Central memory CD4-positive, alpha-beta T cell (primary cell): ENCODE measurements around the gene NEU2.
A peak's percentile ranks its signal among the peaks of the same experiment; 100 is the strongest.
"Not testable (repeated sequence)": the region's sequence is repeated elsewhere in the genome, so short reads cannot be mapped to it uniquely, and the experiment has no call there.

Experiments
- DNase-seq: peaks from one replicate; pipeline ENCODE4 v3.0.0; 2022

NEU2 gene

DNA sequence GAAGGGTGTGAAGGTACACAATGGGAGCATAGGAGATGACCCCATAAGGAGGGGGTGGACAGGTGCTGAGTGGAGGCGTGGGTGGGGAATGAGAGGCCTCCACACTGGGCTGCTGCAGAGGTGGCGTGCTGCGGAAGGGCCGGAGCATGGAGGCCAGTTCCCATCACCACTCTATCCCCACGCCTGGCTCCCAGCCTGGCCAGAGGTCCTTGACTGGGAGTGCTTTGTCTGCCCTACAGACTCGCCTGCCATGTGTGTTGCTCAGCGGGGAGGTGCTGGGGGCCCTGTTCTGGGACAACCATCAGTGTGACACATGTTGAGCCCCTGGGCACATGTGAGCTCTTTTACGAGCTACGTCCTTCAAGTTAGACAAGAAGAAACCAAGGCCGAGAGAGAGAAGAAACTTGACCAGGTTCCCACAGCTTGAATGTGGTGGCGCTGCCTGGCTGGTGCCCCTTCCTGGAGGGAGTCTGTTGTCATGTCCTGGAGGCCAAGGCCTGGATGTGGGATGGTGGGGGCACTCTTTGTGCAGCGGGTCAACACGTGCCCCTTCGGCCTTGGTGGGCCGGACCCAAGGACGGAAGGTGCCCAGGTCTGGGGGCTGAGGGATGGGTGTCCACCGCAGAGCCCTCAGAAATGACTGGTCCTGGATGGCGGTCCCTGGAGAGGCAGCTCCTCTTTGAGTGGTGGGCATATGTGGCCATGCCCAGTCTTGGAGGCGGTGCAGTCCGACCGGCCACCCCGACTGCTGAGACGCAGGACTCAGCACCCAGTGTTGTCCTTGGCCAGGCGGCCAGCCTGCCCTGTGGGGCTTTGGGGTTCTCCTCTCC, 26.5 kb downstream of the NEU2 start:
- DNase-seq: no peak

DNA sequence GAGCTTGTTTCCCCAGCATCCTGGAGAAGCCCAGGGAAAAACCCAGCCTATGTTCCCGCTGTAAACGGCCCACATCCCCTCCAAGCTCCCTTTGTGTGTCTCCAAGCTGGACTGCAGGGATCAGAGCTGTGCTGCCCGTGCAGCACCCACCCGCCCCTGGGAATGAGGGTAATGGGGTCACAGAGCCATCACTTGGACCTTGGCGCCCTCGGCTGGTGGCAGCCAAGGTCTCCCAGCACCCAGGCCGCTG, 27.0 kb downstream of the NEU2 start:
- no peak for DNase-seq

DNA sequence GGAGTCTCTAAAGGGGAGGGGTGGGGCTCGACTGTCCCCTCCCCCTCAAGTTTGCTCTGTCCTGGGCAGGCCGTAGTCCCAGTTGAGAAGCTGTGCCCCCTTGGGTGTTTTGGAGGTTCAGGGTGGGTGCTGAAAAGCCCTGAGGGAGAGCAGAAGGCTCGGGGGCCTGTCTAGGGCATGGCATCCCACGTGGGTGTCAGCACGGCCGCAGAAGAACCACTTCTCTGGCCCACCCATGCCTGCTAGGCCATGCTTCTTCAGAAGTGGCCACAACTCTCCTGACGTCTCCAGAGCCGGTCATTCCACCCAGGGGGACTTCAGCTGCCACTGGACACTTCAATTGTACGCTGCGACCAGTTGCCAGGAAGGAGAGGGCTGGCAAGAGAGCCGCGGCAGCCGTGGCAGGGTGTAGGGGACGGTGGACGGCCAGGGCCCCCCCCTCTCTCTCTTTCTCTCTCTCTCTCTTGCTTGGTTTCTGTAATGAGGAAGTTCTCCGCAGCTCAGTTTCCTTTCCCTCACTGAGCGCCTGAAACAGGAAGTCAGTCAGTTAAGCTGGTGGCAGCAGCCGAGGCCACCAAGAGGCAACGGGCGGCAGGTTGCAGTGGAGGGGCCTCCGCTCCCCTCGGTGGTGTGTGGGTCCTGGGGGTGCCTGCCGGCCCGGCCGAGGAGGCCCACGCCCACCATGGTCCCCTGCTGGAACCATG, 27.5 kb downstream of the NEU2 start, which contains the start of gene INPP5D:
TSS of gene INPP5D (plus strand) at position 546 of the 704 bp plus-strand sequence. CDS start at position 683, 137 bp downstream.
- DNase-seq: peak; percentile 79

GRCh38 chr2:233060501-233060979, 28.1 kb downstream of the NEU2 start:
- no peak for DNase-seq

DNA sequence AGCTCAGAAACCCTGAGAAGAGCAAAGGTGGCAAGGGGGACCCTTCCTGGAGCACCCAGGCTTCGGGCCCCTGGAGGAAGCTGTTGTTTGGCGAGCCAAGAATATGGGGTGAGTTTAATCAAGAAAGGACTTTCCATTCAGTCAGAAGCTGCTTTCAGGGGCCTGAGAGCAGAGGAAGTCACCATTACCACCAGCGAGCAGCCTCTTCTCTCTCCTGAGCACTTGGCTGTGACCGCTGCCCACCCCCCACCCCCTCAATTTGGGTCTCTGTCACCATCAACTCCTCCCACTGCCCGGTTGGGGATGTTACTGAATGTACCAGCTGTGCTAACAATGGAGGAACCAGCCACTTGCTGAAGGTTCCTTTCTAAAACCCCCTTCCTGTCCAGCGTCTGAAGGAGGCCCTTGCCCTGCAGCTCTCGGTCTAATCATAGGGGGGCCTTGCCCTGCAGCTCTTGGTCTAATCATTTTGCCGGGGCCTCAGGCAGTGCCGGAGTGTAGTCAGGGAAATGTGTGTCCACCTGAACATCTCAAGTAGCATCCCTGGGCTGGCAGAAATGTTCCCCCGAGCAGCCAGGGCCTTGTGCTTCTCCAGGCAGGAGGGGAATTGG, 28.6 kb downstream of the NEU2 start:
- no peak for DNase-seq

DNA sequence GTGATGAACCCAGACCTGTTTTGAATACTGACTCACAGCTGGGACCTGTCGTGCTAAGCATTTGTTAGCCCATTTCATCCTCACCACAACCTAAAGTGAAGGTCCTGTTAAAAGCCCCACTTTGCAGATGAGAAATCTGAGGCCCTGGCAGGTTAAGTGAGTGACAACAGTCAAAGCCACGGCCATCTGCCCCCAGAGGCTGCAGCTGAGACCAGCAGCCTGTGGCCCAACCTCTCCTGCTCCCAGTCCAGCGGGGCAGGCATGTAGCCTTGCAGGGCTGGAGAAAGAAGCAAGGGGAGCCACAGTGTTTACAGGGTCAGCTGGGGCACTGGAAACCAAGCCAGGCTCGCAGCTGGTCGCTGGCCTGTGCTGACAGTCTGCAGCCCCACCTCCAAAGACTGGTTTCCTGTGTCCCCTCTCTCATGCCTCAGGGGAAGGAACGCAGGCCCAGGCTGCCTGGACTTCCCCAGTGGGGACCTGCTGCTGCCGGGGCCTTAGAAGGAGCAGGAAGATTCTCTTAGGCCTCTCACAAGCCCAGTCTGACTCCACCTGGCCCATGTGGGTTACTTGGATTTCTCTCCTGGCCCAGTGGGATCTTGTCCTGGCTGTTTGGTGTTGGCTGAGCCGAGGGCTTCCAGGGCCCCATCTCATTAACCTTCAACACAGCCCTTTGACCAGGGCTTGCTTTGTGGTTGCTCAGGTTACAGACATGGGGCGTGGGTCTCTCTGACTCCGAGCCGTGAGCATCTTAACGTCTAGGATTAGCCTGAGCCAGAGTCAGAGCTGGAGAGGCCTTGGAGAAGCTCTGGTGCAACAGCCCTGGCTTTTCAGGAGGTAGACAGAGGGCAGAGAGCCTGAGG, 29.3 kb downstream of the NEU2 start:
- DNase-seq: no peak

GRCh38 chr2:233062451-233062850, 30.0 kb downstream of the NEU2 start:
- DNase-seq: no peak

- DNase-seq: no peak
Measured at GRCh38 chr2:233062946-233063268, 30.4 kb downstream of the NEU2 start.

DNA sequence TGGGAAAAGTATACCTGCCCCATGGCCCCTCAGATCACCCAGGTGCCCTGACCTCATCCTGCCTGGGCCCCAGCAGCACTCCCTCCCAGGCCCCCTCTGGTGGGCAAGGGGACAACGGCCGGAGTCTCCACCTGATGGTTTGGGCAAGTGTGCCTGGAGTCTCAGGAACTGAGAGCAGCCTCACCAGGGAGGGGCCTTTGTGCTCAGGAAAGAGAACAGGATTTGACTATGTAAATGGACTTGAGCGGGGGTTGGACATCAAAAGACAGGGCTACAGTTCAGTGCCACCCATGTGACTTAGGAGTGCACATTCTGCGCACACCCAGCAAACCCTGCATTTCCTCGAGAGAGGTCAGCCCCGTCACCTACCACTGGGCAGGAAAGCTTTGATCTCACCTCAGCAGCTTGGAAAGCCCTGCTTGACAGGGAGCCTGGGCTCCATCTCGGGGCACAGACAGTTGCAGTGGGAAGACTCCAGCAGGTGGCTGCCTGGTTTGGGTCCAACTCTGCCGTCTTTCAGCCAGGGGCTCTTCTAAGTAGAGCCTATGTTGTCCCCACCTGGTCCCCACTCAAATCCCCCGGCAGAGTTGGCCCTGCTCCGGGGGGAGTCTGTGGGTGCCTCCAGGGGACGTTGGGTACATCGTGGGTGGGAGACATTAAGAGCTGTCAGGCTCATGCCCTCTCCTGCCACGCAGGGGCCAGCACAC, 30.9 kb downstream of the NEU2 start:
- no peak for DNase-seq

GRCh38 chr2:233063976-233064411, 31.5 kb downstream of the NEU2 start:
- DNase-seq: no peak

DNA sequence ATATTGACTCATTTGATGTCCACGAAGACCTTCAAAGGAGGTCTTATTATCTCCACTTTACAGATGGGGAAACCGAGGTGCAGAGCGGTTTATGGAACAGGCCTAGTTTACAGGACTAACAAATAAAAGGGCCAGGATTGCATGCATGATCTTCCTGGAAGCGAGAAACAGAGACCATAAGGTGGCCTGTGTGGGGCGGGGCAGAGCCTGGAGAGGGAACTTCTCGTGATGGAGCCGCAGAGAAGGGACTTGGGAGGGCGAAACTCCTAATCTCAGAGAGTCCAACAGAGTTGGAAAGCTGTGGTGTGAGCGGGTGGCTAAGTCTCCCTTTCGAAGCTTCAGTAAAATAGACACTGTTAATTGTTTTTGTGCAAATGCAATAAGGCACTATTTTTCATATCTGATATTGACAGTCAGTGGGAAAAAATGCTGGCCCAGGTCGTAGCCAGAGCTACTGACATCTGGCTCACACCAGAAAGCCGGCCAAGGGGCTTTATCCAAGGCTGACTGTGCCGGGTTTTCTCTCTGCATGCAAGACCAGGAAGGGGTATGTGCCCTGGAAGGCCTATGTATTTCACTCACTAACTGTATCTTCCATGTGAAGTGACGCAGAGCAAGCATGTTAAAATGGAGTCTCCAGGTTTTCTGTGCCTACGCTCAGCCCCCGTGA, 32.2 kb downstream of the NEU2 start:
- DNase-seq: no peak

DNA sequence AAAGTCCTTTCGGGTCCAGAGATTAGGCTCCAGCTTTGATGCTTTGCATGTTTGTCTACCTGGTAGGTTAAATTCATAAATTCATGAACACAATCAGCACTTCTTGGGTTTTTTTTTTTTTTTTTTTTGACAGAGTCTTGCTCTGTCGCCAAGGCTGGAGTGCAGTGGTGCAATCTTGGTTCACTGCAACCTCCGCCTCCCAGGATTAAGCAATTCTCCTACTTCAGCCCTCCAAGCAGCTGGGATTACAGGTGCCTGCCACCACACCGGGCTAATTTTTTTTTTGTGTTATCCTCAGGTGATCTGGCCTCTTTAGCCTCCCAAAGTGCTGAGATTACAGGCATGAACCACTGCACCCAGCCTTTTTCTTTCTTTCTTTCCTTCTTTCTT, 32.7 kb downstream of the NEU2 start:
- not testable (repeated sequence) for DNase-seq

GRCh38 chr2:233065954-233066470, 33.5 kb downstream of the NEU2 start:
- DNase-seq: no peak

GRCh38 chr2:233068762-233069418, 36.4 kb downstream of the NEU2 start:
- DNase-seq: no peak

- DNase-seq: no peak
Measured at GRCh38 chr2:233072838-233073237, 40.4 kb downstream of the NEU2 start.

DNA sequence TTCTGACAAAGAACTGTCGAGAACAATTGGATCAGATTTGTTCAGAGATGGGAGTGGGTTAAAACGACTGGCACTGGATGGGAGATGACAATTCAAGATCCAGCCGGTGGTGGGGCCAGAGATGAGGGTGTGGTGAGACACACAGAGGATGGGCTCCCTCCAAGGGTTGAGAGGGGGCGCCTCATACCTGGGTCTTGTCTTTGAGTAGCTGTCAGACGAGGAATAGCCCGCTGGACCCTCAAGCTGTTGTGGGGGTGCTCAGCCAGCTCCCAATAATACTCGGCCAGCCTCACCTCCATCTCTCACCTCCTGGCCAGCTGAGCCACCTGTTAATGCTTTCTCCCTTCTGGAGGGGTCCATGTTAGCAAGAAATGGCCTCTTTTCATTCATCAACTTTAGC, 41.6 kb downstream of the NEU2 start:
- DNase-seq: no peak

GRCh38 chr2:233075141-233075965, 42.9 kb downstream of the NEU2 start:
- DNase-seq: no peak

- peak; percentile 48 for DNase-seq
Measured at GRCh38 chr2:233075966-233076339, 43.5 kb downstream of the NEU2 start.

DNA sequence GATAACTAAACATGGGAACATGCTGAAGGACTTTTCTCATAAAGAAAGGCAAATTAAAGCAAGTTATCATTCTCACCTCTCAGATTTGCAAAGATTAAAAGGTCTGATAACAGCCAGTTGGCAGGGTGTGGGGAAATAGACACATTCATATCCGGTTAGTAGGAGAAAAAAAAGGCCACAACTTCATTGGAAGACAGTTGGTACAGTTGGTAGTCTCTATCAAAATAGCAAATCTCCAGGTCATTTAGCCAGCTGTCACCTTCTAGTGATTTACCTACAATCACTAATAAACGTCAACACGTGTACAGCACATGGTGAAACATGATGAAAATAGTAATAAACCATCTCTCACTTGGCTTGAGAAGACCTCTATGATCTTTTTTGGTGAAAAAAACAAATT, 44.3 kb downstream of the NEU2 start:
- peak; percentile 58 for DNase-seq

GRCh38 chr2:233079473-233079877, 47.0 kb downstream of the NEU2 start:
- DNase-seq: peak; percentile 45
